H1 (cell line): ENCODE data around the gene ESR1. TPM values are rescaled to one million over a fixed set of nuclear protein-coding genes. Genes with fewer than 3 reads are reported as not detected.

Source experiments
- CTCF ChIA-PET: fragments of 300-600 bp; sonication (Branson Sonifier 250); formaldehyde crosslinking; loops from one replicate; lab custom pipeline; 2021; ENCODE audit not compliant: partially characterized antibody; lab: Charles Lee
- POLR2A ChIA-PET: fragments of 300-600 bp; sonication (Branson Sonifier 250); formaldehyde crosslinking; loops from one replicate; lab custom pipeline; 2021; ENCODE audit warnings: inconsistent platforms; ENCODE audit not compliant: partially characterized antibody; lab: Charles Lee
- DNase-seq, 2 experiments: peaks; one replicate each; pipeline versions ENCODE4 v3.0.0 to v3.0.0-alpha.2; 2010 to 2022; ENCODE audit warnings: low spot score in 2 of 2, low read depth in 1 of 2, mixed read lengths in 1 of 2
- FAIRE-seq: peaks from 2 replicates; lab custom pipeline; 2011; peaks lifted over from hg19 to GRCh38; lab: Jason Lieb, UNC
- H2AFZ ChIP-seq: 2 replicates; pipeline ENCODE4 v1.8.1; 2012; ENCODE audit warnings: low read length, inconsistent platforms
- H2AK5ac ChIP-seq: 2 replicates; pipeline ENCODE4 v1.6.1; 2013; ENCODE audit warnings: low read depth, low read length
- H2BK120ac ChIP-seq: replicated peaks from 2 replicates; pipeline ENCODE3; 2013; ENCODE audit warnings: low read depth, low read length, inconsistent platforms
- H2BK12ac ChIP-seq: 2 replicates; pipeline ENCODE4 v1.6.1; 2013; ENCODE audit warnings: low read depth, low read length
- H2BK15ac ChIP-seq: 2 replicates; pipeline ENCODE4 v1.6.1; 2013; ENCODE audit warnings: low read length
- H2BK20ac ChIP-seq: 2 replicates; pipeline ENCODE4 v1.6.1; 2013; ENCODE audit warnings: low read length
- H2BK5ac ChIP-seq: 2 replicates; pipeline ENCODE4 v1.6.1; 2013; ENCODE audit warnings: low read depth, low read length
- H3K14ac ChIP-seq: 2 replicates; pipeline ENCODE4 v1.6.1; 2013; ENCODE audit warnings: inconsistent platforms; ENCODE audit not compliant: insufficient read length
- H3K18ac ChIP-seq: 2 replicates; pipeline ENCODE4 v1.6.1; 2013; ENCODE audit warnings: low read length; ENCODE audit errors: extremely low read depth
- H3K23ac ChIP-seq: 2 replicates; pipeline ENCODE4 v1.6.1; 2013; ENCODE audit warnings: inconsistent platforms; ENCODE audit not compliant: insufficient read length
- H3K23me2 ChIP-seq: 2 replicates; pipeline ENCODE4 v1.6.1; 2013; ENCODE audit warnings: low read depth, low read length
- H3K27ac ChIP-seq: 2 replicates; pipeline ENCODE4 v1.6.1; 2011; ENCODE audit warnings: low read depth, low read length, inconsistent platforms
- H3K27me3 ChIP-seq, 4 experiments: replicated peaks in 1 of 4; 1 replicate in 1 of 4; 2 replicates in 3 of 4; pipeline versions ENCODE4 v1.6.1 to v1.8.1; 2011 to 2013; ENCODE audit warnings: low read length in 3 of 4, mild to moderate bottlenecking in 3 of 4, inconsistent platforms in 2 of 4, mixed read lengths in 2 of 4, moderate library complexity in 1 of 4; ENCODE audit not compliant: control insufficient read depth in 3 of 4, insufficient read depth in 3 of 4; ENCODE audit errors: extremely low read depth in 1 of 4
- H3K36me3 ChIP-seq, 4 experiments: 2 replicates each; pipeline versions ENCODE4 v1.6.1 to v1.8.1; 2011 to 2013; ENCODE audit warnings: mild to moderate bottlenecking in 4 of 4, low read length in 3 of 4, moderate library complexity in 2 of 4, control low read depth in 1 of 4, inconsistent platforms in 1 of 4; ENCODE audit not compliant: insufficient read depth in 4 of 4, control insufficient read depth in 2 of 4
- H3K4ac ChIP-seq: replicated peaks from 2 replicates; pipeline ENCODE3; 2013; ENCODE audit warnings: low read length, low read depth, mixed read lengths, inconsistent platforms; ENCODE audit not compliant: insufficient read length
- H3K4me1 ChIP-seq, 4 experiments: replicated peaks in 1 of 4; 1 replicate in 1 of 4; 2 replicates in 3 of 4; pipeline versions ENCODE4 v1.6.1 to v1.8.1; 2011 to 2013; ENCODE audit warnings: low read length in 3 of 4, inconsistent platforms in 2 of 4, mixed read lengths in 1 of 4; ENCODE audit not compliant: insufficient read depth in 4 of 4, control insufficient read depth in 3 of 4
- H3K4me2 ChIP-seq, 2 experiments: 2 replicates each; pipeline versions ENCODE4 v1.6.1 to v1.8.1; 2011 to 2013; ENCODE audit warnings: low read depth in 2 of 2, low read length in 2 of 2, control low read depth in 1 of 2, inconsistent platforms in 1 of 2, mild to moderate bottlenecking in 1 of 2; ENCODE audit not compliant: insufficient read depth in 1 of 2
- H3K4me3 ChIP-seq, 4 experiments: fragments of 200-600, 300-600 bp in 1 of 4; sonication (generic), shearing (Covaris generic), sonication (Bioruptor Twin) in 1 of 4; 2 replicates each; pipeline versions ENCODE4 v1.5.1 to v1.8.1; 2011 to 2016; ENCODE audit warnings: low read length in 4 of 4, low read depth in 3 of 4, control low read depth in 2 of 4, inconsistent platforms in 2 of 4, mild to moderate bottlenecking in 2 of 4, mixed read lengths in 1 of 4, moderate library complexity in 1 of 4; ENCODE audit not compliant: insufficient read depth in 2 of 4; ENCODE audit errors: extremely low read depth in 1 of 4
- H3K56ac ChIP-seq: replicated peaks from 2 replicates; pipeline ENCODE3; 2013; ENCODE audit warnings: low read depth, mild to moderate bottlenecking, mixed read lengths, low read length, inconsistent platforms; ENCODE audit not compliant: insufficient read length
- H3K79me1 ChIP-seq: 2 replicates; pipeline ENCODE4 v1.6.1; 2013; ENCODE audit warnings: low read depth, low read length, control low read depth
- H3K79me2 ChIP-seq, 2 experiments: 2 replicates each; pipeline versions ENCODE4 v1.6.1 to v1.8.1; 2012 to 2013; ENCODE audit warnings: low read length in 2 of 2, mild to moderate bottlenecking in 2 of 2, inconsistent platforms in 1 of 2; ENCODE audit not compliant: insufficient read depth in 2 of 2, control insufficient read depth in 1 of 2
- H3K9ac ChIP-seq, 4 experiments: replicated peaks in 1 of 4; 1 replicate in 1 of 4; 2 replicates in 3 of 4; pipeline versions ENCODE4 v1.6.1 to v1.8.1; 2011 to 2013; ENCODE audit warnings: low read depth in 3 of 4, low read length in 3 of 4, control low read depth in 2 of 4, mild to moderate bottlenecking in 2 of 4, moderate library complexity in 2 of 4, inconsistent platforms in 1 of 4; ENCODE audit errors: extremely low read depth in 1 of 4
- H3K9me3 ChIP-seq, 2 experiments: 2 replicates each; pipeline versions ENCODE4 v1.6.1 to v1.8.1; 2012 to 2013; ENCODE audit warnings: mild to moderate bottlenecking in 2 of 2, moderate library complexity in 2 of 2, control low read depth in 1 of 2, inconsistent platforms in 1 of 2, low read depth in 1 of 2, low read length in 1 of 2, mixed read lengths in 1 of 2; ENCODE audit not compliant: insufficient read depth in 2 of 2
- H4K20me1 ChIP-seq, 2 experiments: replicated peaks in 1 of 2; 2 replicates each; pipeline versions ENCODE3 to v1.8.1; 2011 to 2013; ENCODE audit warnings: inconsistent platforms in 2 of 2, low read length in 2 of 2, mild to moderate bottlenecking in 1 of 2; ENCODE audit not compliant: insufficient read depth in 2 of 2, control insufficient read depth in 1 of 2
- H4K5ac ChIP-seq: 2 replicates; pipeline ENCODE4 v1.6.1; 2013; ENCODE audit warnings: low read length, low read depth, mixed read lengths, inconsistent platforms; ENCODE audit not compliant: insufficient read length
- H4K8ac ChIP-seq: 2 replicates; pipeline ENCODE4 v1.8.0; 2013; ENCODE audit warnings: mild to moderate bottlenecking, moderate library complexity, low read length, inconsistent platforms; ENCODE audit not compliant: insufficient read depth; ENCODE audit errors: extremely low read depth
- H4K91ac ChIP-seq: replicated peaks from 2 replicates; pipeline ENCODE3; 2013; ENCODE audit warnings: low read length, mixed read lengths, inconsistent platforms; ENCODE audit not compliant: insufficient read length
- MAFK ChIP-seq: IDR thresholded peaks from 2 replicates; pipeline ENCODE4 v1.6.1; 2012; ENCODE audit warnings: low read depth, mild to moderate bottlenecking, improper control_type of control experiment, low read length
- SP1 ChIP-seq: IDR thresholded peaks from 2 replicates; pipeline ENCODE4 v1.6.1; 2011; ENCODE audit warnings: low read depth, low read length
- WGBS, 2 experiments: shearing (Covaris generic) in 1 of 2; methylation state at CpG; one replicate each; pipeline versions ENCODE4 v1.1.6 to v1.1.7; 2013 to 2015; ENCODE audit warnings: low lambda C conversion rate in 2 of 2, mixed read lengths in 2 of 2, inconsistent platforms in 1 of 2, low coverage in 1 of 2, missing lambda C conversion rate in 1 of 2; ENCODE audit not compliant: insufficient replicate concordance in 2 of 2, insufficient coverage in 1 of 2, insufficient read length in 1 of 2; ENCODE audit errors: extremely low coverage in 1 of 2, missing lambda C conversion rate in 1 of 2; 5-methylcytosine and 5-hydroxymethylcytosine counted together
- polyA plus RNA-seq, 7 experiments: library from polyadenylated mRNA; depleted of rRNA in 3 of 7; stranded (reverse) in 5 of 7; unstranded in 2 of 7; fragments of >200 nt in 5 of 7; fragments of 200-250 nt in 2 of 7; gene quantifications; 1 replicate in 5 of 7; 2 replicates in 1 of 7; 4 replicates in 1 of 7; pipeline versions ENCODE4 v1.2.1 to v1.2.3, GENCODE V29; 2011 to 2013; ENCODE audit warnings: missing spikeins in 2 of 7, mixed read lengths in 2 of 7
- total RNA-seq: library from RNA; stranded (reverse); fragmentation: NEBNext Ultra II Directional; extraction: Animal tissue kit (Norgen Biotek cat#: 25700); gene quantifications from 2 replicates; pipeline ENCODE4 v1.2.1, GENCODE V29; 2021

The ESR1 gene
- total and polyA plus RNA-seq, 2 of the 8 experiments (the other 6 are each of a cell fraction or from before 2014, with no cell fraction given) = 0.03 to 0.17 TPM

DNA sequence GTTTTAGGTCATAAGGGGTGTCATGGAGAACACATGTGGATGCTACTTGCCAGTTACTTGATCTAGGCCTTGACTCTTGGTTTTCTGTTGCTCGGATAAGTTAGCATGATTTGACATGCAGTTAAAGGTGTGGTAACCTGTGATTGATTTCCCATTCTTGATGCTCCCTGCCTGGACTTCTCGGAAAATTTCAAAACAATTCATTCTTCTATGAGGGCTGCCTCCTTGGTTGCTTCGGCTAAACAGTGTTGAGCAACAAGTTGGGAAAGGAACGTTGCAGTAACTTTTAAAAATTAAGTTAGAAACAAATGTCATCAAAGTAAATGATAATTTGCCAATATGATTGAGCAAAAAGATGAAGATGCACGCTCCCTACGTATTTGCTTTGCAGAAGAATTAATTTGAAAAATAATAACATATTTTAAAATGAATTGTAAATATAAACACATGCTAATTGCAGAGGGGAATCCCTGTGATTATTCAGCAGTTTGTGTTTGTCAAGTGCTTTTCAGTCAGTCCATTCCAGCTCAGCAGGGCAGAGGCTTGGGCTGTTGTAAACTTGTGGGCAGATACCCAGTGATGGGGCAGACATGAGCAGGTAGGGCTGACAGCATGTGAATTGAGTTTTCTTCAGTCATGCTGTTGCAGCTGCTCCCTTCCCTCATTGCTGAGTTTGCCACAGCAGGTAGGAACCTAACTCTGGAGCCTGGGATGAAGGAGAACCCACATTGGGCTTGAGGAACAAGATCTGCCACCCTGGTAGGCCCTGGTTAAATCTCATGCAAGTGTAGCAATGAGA is 110.2 kb downstream of the ESR1 start:
- no peaks in the 10 kb centered on the region for H3K9me3 ChIP-seq
- H3K79me1 ChIP-seq = no peaks in the 10 kb centered on the region
- H2AFZ ChIP-seq = peak overlapping the region; percentile 71; the same call in 1 of the 2 replicates
- peaks cover 0 to 6% (median 3%) of the 10 kb centered on the region in 4 experiments; a peak in 2 of 7 replicates for H3K4me1 ChIP-seq
- H3K23ac ChIP-seq = no peak overlapping the region
- H2AK5ac ChIP-seq = no peak overlapping the region
- H3K4me3 ChIP-seq = no peak overlapping the region
- FAIRE-seq (peak; percentile 7), DNase-seq (no peak)
- ChIA-PET POLR2A (no interaction called here), CTCF (no interaction called here)
- H3K79me2 ChIP-seq = no peaks in the 10 kb centered on the region
- H3K4me2 ChIP-seq = no peak overlapping the region; a peak in 1 of 4 replicates
- no peak overlapping the region; the same call in 1 of the 2 replicates for H2BK20ac ChIP-seq
- no peak overlapping the region for H3K4ac ChIP-seq
- WGBS, 2 experiments = 83% methylated on average over 6 of the region's 6 CpGs; no CpG with 5 or more reads in 1 of the 2 experiments
- no peaks in the 10 kb centered on the region for H3K23me2 ChIP-seq
- no peak overlapping the region for H3K14ac ChIP-seq
- no peak overlapping the region for H3K27ac ChIP-seq
- no peak overlapping the region for H3K9ac ChIP-seq
- no peak overlapping the region for H2BK15ac ChIP-seq
- H4K20me1 ChIP-seq = no peaks in the 10 kb centered on the region
- H3K36me3 ChIP-seq = no peaks in the 10 kb centered on the region
- H3K27me3 ChIP-seq = no peaks in the 10 kb centered on the region
- H3K18ac ChIP-seq = no peak overlapping the region
- TF ChIP-seq SP1 (no peak), MAFK (0 out of 2 replicates have a peak, but pooled peaks have one; percentile 15)
- H4K8ac ChIP-seq = no peak overlapping the region
- no peak overlapping the region for H4K5ac ChIP-seq
- no peak overlapping the region for H4K91ac ChIP-seq
- 0 out of 2 replicates have a peak overlapping the region, but pooled peaks have one; percentile 2 for H2BK12ac ChIP-seq
- H2BK120ac ChIP-seq = no peak overlapping the region
- H3K56ac ChIP-seq = no peak overlapping the region
- H2BK5ac ChIP-seq = no peak overlapping the region
